ENCODE data around the gene GIT1. TPM values are rescaled to one million over a fixed set of nuclear protein-coding genes. Genes with fewer than 3 reads are reported as not detected.

The GIT1 gene
- polyA plus RNA-seq, 1 donor from 2014 or later = 20.5 TPM

- H4K20me1 ChIP-seq (ENCODE audit: insufficient read depth) = no peaks in the 10 kb centered on the region
- H3F3A ChIP-seq (ENCODE audit: insufficient read depth, low read length, poor library complexity, severe bottlenecking) = no peaks in the 10 kb centered on the region
- no peaks in the 10 kb centered on the region for H3K36me3 ChIP-seq (ENCODE audit: insufficient read depth, low read length)
- H3K27me3 ChIP-seq (ENCODE audit: insufficient read depth, low read depth, low read length) = peaks cover 51% of the 10 kb centered on the region
- no peaks in the 10 kb centered on the region for H3K9me2 ChIP-seq (ENCODE audit: insufficient read depth, low read length)
- H3K4me2 ChIP-seq (ENCODE audit: low read length) = no peak overlapping the region
- no peak overlapping the region for H3K27ac ChIP-seq (ENCODE audit: low read length)
- H2AFZ ChIP-seq (ENCODE audit: low read depth, low read length) = no peak overlapping the region
- H3K9ac ChIP-seq (ENCODE audit: low read length) = no peak overlapping the region
- peaks cover 4% of the 10 kb centered on the region for H3K9me3 ChIP-seq (ENCODE audit: low read length)
- no peak overlapping the region for H3K4me3 ChIP-seq (ENCODE audit: low read length)
- TF ChIP-seq TAF1 (IDR thresholded peaks at IDR 0.05; ENCODE audit: low read depth) (no peak), MXI1 (conservative IDR thresholded peaks at IDR 0.05; ENCODE audit: poor library complexity, severe bottlenecking) (no peak), REST (IDR thresholded peaks at IDR 0.05; ENCODE audit: borderline replicate concordance) (no peak), EZH2 (IDR thresholded peaks at IDR 0.05; ENCODE audit: borderline replicate concordance, insufficient read depth, low read length, poor library complexity, severe bottlenecking) (no peak), EP300 (conservative IDR thresholded peaks at IDR 0.05; ENCODE audit: poor library complexity, severe bottlenecking) (no peak), SMC3 (conservative IDR thresholded peaks at IDR 0.05; ENCODE audit: poor library complexity) (no peak), POLR2AphosphoS5 (IDR thresholded peaks at IDR 0.05) (no peak), RAD21 (conservative IDR thresholded peaks at IDR 0.05) (no peak)
- TF ChIP-seq, protein P1, sequence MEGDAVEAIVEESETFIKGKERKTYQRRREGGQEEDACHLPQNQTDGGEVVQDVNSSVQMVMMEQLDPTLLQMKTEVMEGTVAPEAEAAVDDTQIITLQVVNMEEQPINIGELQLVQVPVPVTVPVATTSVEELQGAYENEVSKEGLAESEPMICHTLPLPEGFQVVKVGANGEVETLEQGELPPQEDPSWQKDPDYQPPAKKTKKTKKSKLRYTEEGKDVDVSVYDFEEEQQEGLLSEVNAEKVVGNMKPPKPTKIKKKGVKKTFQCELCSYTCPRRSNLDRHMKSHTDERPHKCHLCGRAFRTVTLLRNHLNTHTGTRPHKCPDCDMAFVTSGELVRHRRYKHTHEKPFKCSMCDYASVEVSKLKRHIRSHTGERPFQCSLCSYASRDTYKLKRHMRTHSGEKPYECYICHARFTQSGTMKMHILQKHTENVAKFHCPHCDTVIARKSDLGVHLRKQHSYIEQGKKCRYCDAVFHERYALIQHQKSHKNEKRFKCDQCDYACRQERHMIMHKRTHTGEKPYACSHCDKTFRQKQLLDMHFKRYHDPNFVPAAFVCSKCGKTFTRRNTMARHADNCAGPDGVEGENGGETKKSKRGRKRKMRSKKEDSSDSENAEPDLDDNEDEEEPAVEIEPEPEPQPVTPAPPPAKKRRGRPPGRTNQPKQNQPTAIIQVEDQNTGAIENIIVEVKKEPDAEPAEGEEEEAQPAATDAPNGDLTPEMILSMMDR (IDR thresholded peaks at IDR 0.05; ENCODE audit: poor library complexity, severe bottlenecking) = no peak
- no peaks in the 10 kb centered on the region for H3K79me2 ChIP-seq (replicated peaks; ENCODE audit: insufficient read depth, low read length)
Measured at GRCh38 chr17:29615048-29615385, 25.6 kb upstream of the GIT1 start.

DNA sequence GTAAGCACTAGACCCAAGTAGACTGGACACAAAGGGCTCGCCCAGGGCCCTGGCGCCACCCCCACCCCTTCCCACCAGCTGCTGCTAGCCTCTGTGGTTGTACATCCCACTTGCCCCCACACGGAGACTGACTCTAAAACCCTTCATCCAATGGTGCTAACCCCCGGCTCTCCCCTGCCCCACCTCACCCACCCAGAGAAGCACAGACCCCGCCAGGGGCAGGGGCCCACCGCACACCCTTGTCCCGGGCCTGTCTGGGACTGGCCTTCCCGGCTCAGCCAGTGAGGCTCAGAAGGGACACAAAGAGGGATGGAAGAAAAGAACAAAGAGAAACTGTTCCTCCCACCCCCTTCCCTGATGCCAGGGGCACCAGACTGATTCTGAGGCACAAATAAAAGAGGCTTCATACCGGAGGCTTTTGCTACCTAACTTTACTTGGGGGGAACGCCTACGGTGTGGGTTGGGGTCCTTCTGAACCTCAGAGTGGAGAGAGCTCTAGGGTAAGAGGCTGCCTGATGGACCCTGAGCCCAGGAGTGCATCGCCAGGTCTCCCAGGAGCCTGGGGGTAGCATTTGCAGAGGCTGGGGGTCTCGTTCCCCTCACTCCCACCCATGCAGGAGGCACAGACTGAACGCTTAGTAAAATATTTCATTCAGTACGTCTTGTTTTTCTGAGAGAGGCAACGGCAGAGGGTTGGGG, 25.1 kb upstream of the GIT1 start:
- H2AFZ ChIP-seq (ENCODE audit: low read depth, low read length) = no peak overlapping the region

More for the DNA sequence above, 25.1 kb upstream of the GIT1 start:
- H3K27ac ChIP-seq (ENCODE audit: low read length) = no peak overlapping the region
- no peaks in the 10 kb centered on the region for H3K79me2 ChIP-seq (replicated peaks; ENCODE audit: insufficient read depth, low read length)
- H3K9me2 ChIP-seq (ENCODE audit: insufficient read depth, low read length) = no peaks in the 10 kb centered on the region
- no peak overlapping the region for H3K9ac ChIP-seq (ENCODE audit: low read length)
- no peak overlapping the region for H3K4me3 ChIP-seq (ENCODE audit: low read length)
- peaks cover 4% of the 10 kb centered on the region for H3K9me3 ChIP-seq (ENCODE audit: low read length)
- peaks cover 48% of the 10 kb centered on the region for H3K27me3 ChIP-seq (ENCODE audit: insufficient read depth, low read depth, low read length)
- no peaks in the 10 kb centered on the region for H3F3A ChIP-seq (ENCODE audit: insufficient read depth, low read length, poor library complexity, severe bottlenecking)
- no peak overlapping the region for H3K4me2 ChIP-seq (ENCODE audit: low read length)
- peaks cover under 1% of the 10 kb centered on the region for H3K36me3 ChIP-seq (ENCODE audit: insufficient read depth, low read length)
- no peaks in the 10 kb centered on the region for H4K20me1 ChIP-seq (ENCODE audit: insufficient read depth)
- TF ChIP-seq TAF1 (IDR thresholded peaks at IDR 0.05; ENCODE audit: low read depth) (no peak), SMC3 (conservative IDR thresholded peaks at IDR 0.05; ENCODE audit: poor library complexity) (no peak), RAD21 (conservative IDR thresholded peaks at IDR 0.05) (no peak), EP300 (conservative IDR thresholded peaks at IDR 0.05; ENCODE audit: poor library complexity, severe bottlenecking) (no peak), REST (IDR thresholded peaks at IDR 0.05; ENCODE audit: borderline replicate concordance) (no peak), EZH2 (IDR thresholded peaks at IDR 0.05; ENCODE audit: borderline replicate concordance, insufficient read depth, low read length, poor library complexity, severe bottlenecking) (no peak), MXI1 (conservative IDR thresholded peaks at IDR 0.05; ENCODE audit: poor library complexity, severe bottlenecking) (no peak), POLR2AphosphoS5 (IDR thresholded peaks at IDR 0.05) (no peak)
- TF ChIP-seq, protein P1 (IDR thresholded peaks at IDR 0.05; ENCODE audit: poor library complexity, severe bottlenecking) = no peak

Measured in neural cell (in vitro differentiated cells).